ENCODE data around the gene SIRT3.
"Not testable (repeated sequence)": the region's sequence is repeated elsewhere in the genome, so short reads cannot be mapped to it uniquely, and the experiment has no call there.

SIRT3 gene

DNA sequence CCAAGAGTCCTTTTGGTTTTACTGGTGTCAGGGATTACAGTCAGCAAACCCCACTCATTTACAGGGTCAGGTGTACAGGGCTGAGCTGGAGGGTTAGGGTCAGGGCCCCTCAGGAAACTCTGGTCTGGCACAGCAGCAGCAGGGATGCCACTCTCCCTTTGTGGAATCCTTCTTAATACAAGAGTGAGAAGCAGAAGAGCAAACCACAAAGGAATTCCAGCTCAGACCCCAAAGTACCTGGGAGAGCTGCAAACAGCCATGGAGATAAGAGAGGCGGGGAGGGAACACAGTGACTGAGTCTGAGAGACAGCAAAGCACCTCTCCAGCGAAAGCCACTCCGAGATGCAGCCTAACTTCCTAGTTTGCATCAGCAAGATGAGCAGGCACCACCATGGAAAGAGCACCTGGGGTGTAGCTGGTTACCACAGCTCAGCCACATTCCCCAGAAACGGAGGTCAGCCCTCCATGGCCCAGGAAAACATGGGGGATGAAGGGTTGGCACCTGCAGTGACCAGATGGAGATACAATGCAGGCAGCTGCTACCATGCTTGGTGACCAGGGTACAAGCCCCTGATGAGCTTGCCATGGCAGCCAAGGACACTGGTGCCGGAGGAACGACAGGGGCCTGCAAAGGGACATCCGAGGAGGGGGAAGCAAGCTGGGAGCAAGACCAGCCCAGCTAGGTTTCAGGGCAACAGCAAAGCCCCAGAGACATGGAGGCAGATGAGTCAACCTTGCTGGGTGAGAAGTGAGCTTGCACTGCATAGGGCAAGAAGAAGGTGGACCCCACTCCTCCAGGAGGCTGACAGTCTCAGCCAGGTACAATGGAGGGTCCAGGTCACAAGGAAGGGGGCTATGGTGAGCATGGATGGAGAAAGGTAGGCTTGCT lies 32.8 kb downstream of the SIRT3 start:
- H3K4me1 ChIP-seq (ENCODE audit: insufficient read depth, low read length) = no peaks in the 10 kb centered on the region
- no peaks in the 10 kb centered on the region; the same call in 1 of the 2 replicates for H3K36me3 ChIP-seq (ENCODE audit: insufficient read depth, low read length)

DNA sequence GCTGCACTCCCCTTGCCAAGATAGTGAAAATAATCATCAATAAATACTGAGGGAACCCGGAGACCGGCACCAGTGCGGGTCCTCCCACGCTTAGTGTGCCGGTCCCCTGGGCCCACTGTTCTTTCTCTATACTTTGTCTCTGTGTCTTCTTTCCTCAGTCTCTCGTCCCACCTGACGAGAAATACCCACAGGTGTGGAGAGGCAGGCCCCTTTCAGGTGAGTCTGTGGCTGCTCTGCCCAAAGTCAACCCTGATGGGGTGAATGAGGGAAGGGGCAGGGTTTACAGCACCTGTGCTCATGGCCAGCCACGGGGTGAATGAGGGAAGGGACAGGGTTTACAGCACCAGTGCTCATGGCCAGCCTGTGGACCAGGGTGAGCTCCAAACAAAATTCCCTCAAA lies 33.7 kb downstream of the SIRT3 start:
- Histone ChIP-seq H3K9me3 (ENCODE audit: control insufficient read depth, insufficient read depth, low read length) (no peaks in the 10 kb centered on the region), H3K9ac (ENCODE audit: low read depth, low read length) (no peak overlapping the region), H3K36me3 (ENCODE audit: insufficient read depth, low read length) (no peaks in the 10 kb centered on the region; the same call in 1 of the 2 replicates), H3K4me1 (ENCODE audit: insufficient read depth, low read length) (no peaks in the 10 kb centered on the region)

More for the DNA sequence above, 32.8 kb downstream of the SIRT3 start:
- Histone ChIP-seq H3K9me3 (ENCODE audit: control insufficient read depth, insufficient read depth, low read length) (no peaks in the 10 kb centered on the region), H3K9ac (ENCODE audit: low read depth, low read length) (no peak overlapping the region)

DNA sequence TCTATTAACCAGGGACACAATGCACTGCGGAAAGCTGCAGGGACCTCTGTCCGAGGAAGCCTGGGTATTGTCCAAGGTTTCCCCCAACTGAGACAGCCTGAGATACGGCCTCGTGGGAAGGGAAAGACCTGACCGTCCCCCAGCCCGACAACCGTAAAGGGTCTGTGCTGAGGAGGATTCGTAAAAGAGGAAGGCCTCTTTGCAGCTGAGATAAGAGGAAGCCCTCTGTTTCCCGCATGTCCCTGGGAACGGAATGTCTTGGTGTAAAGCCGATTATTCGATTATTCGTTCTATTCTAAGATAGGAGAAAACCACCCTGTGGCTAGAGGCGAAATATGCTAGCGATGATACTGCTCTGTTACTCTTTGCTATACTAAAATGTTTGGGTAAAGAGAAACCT lies 34.2 kb downstream of the SIRT3 start:
- H3K9ac ChIP-seq (ENCODE audit: low read depth, low read length) = no peak overlapping the region
- no peaks in the 10 kb centered on the region for H3K9me3 ChIP-seq (ENCODE audit: control insufficient read depth, insufficient read depth, low read length)
- no peaks in the 10 kb centered on the region; the same call in 1 of the 2 replicates for H3K36me3 ChIP-seq (ENCODE audit: insufficient read depth, low read length)
- H3K4me1 ChIP-seq (ENCODE audit: insufficient read depth, low read length) = no peaks in the 10 kb centered on the region

DNA sequence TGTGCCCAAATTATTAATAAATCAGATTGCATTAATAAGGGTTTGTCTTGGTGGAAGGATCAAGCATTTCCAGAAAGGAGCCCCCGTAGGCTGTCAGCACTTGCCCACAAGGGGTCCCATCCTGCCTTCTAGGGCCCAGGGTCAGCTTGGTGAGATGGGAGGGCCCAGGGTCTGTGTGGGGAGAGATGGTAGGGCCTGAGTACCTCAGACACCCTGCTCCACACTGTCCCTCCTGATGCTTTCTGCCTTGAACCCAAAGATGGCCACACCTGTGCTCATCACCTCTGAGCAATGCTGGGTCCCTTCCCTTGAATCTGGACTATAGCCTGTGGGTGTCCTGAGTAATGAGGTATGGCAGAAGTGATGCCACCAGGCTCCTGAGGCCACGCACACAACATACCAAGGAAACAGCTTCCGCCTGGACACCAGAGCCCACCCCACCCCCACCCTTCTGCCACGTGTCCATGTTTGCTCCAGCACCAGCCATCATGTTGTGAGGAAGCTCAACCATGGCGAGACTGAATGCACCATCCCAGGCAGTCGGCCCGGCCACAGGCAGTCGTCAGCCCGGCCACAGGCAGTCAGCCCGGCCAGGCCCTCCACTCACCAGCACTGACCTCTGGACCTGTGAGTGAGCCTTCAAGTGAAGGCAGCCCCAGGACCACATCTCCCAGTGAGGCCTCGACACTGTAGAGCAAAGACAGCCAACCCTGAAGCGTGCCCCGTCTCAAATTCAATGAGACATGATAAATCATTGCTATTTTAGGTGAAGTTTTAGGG lies 35.7 kb downstream of the SIRT3 start:
- Histone ChIP-seq H3K9me3 (ENCODE audit: control insufficient read depth, insufficient read depth, low read length) (no peaks in the 10 kb centered on the region), H3K36me3 (ENCODE audit: insufficient read depth, low read length) (no peaks in the 10 kb centered on the region; the same call in 1 of the 2 replicates), H3K4me1 (ENCODE audit: insufficient read depth, low read length) (no peaks in the 10 kb centered on the region), H3K9ac (ENCODE audit: low read depth, low read length) (no peak overlapping the region)

DNA sequence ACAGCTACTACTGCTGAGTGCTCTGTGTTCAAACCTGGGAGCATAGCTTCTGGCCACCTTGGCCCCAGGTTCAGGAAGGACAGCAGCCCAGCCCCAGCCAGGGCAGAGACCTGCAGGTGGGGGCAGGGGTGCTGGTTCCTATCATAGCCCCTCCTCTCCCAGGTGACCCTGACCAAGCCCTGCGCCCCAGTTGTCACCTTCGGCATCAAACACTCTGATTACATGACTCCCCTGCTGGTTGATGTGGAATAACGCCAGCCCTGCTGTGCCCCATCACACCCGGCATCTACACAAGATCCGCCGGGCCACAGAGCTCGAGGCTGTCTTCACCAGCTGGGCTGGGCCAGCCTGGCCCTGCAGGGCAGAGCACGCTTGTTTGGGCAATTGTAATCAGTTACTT lies 36.4 kb downstream of the SIRT3 start:
- Histone ChIP-seq H3K9me3 (ENCODE audit: control insufficient read depth, insufficient read depth, low read length) (no peaks in the 10 kb centered on the region), H3K36me3 (ENCODE audit: insufficient read depth, low read length) (no peaks in the 10 kb centered on the region; the same call in 1 of the 2 replicates), H3K4me1 (ENCODE audit: insufficient read depth, low read length) (no peaks in the 10 kb centered on the region), H3K9ac (ENCODE audit: low read depth, low read length) (no peak overlapping the region)

DNA sequence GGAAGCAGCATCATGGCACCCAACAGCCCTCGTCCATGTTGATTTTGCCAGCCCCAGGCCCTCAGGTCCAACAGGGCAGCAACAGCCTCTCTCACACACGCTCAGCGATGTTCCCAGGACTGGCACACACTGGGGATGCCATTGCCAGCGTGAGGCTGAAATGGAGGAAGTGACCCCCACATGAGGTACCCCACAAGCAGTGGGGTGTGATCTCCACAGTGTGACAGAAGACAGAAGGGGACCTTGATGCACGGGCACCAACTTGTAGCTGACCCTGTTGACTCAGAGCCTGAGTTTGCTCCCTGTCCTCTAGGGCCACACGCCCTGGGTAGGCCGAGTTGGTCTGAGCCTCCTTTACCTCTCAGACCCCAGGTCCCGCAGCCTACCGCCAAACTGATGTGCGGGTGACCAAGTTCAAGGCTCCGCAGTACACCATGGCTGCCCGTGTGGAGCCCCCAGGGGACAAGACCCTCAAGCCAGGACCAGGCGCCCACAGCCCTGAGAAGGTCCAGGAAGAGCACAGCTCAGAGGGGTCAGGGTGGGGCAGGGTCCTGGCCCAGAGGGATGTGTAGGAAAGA lies 37.0 kb downstream of the SIRT3 start:
- Histone ChIP-seq H3K36me3 (ENCODE audit: insufficient read depth, low read length) (no peaks in the 10 kb centered on the region; the same call in 1 of the 2 replicates), H3K9ac (ENCODE audit: low read depth, low read length) (no peak overlapping the region), H3K4me1 (ENCODE audit: insufficient read depth, low read length) (no peaks in the 10 kb centered on the region), H3K9me3 (ENCODE audit: control insufficient read depth, insufficient read depth, low read length) (no peaks in the 10 kb centered on the region)

DNA sequence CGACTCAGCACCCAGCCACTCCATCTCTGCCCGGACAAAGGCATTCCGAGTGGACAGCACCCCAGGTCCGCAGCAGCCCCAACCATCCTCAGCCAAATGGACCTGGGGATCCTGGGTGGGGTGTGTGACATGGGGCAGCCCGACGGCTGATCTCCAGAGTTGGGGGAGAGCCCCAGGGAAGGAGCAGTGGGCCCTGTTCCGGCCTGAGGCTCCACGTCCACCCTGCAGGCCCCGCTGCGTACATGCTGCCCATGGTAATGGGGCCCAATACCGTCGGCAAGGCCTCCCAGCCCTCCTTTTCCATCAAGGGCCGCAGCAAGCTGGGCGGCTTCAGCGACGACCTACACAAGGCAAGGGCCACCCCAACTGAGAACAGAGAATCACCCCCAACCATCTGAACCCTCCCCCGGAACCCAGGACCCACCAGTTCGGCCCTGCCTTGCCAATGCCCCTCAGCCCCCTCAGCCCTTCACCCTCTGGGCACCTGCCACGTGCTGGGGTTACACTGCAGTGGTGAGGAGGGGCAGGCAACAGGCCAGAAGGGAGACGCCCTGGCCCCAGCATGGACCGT lies 37.8 kb downstream of the SIRT3 start:
- Histone ChIP-seq H3K9ac (ENCODE audit: low read depth, low read length) (no peak overlapping the region), H3K9me3 (ENCODE audit: control insufficient read depth, insufficient read depth, low read length) (no peaks in the 10 kb centered on the region), H3K4me1 (ENCODE audit: insufficient read depth, low read length) (no peaks in the 10 kb centered on the region), H3K36me3 (ENCODE audit: insufficient read depth, low read length) (no peaks in the 10 kb centered on the region; the same call in 1 of the 2 replicates)

DNA sequence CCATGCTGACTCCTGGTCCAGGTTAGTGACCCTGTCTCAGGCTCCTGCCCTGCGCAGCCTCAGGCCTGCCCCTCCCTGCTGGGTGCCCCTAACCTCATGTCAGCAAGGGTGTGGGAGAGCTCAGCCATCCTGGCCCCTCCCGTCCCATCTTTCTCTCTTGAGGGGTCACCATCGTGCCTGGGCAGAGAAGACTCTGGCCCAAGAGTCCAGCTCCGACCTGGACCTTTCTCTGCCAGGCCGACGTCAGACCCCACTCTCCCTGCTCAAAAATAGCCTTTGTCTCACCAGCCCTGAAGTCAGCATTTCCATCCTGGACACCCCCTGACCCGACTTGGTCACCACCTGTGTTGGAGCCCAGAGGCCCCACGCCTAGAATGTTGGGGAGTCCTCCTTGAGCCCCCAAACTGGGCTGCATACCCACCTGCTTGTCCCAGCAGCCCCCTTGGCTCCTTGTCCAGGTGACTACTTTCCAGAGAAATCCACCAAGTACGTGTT lies 38.4 kb downstream of the SIRT3 start:
- Histone ChIP-seq H3K36me3 (ENCODE audit: insufficient read depth, low read length) (no peaks in the 10 kb centered on the region; the same call in 1 of the 2 replicates), H3K4me1 (ENCODE audit: insufficient read depth, low read length) (no peaks in the 10 kb centered on the region), H3K9ac (ENCODE audit: low read depth, low read length) (no peak overlapping the region), H3K9me3 (ENCODE audit: control insufficient read depth, insufficient read depth, low read length) (no peaks in the 10 kb centered on the region)

DNA sequence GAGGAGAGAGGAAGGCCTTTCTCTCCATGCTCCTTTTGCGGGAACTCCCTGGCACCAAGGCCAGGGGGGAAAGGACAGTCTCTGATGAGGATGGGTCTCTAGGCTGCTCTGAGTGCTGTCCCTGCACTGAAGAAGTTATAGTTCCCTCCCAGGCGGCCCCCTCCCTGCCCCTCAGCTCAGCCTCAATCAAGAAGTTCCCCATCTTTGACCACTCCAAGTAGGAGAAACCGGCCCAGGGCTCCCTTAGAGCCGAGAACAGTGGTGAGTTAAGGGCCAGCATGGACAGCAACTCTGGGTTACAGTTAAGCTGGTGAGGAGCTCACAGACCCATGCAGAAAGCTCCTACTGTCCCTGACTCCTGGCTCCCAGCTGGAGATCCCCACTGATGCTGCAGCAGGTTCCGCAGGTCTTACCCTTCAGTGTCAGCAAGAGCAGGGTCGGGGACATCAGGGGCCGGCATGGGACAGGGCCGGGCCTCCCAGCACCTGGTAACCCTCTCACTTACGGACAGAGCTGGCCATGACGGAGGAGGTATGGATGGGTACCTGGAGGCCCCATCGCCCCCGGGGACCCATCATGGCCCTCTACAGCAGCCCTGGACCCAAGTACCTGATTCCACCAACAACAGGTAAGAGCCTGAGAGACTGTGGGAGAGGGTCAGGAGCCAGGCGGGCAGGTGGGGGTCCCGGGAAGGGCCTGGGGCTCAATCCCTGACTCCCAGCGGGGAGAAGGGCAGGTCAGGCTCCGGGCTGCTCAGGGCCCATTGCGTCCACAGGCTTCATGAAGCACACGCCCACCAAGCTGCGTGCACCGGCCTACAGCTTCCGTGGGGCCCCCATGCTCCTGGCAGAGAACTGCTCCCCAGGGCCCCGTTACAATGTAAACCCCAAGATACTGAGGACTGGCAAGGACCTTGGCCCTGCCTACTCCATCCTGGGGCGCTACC lies 39.1 kb downstream of the SIRT3 start:
- H3K36me3 ChIP-seq (ENCODE audit: insufficient read depth, low read length) = no peaks in the 10 kb centered on the region; the same call in 1 of the 2 replicates
- H3K9ac ChIP-seq (ENCODE audit: low read depth, low read length) = no peak overlapping the region
- no peaks in the 10 kb centered on the region for H3K9me3 ChIP-seq (ENCODE audit: control insufficient read depth, insufficient read depth, low read length)
- no peaks in the 10 kb centered on the region for H3K4me1 ChIP-seq (ENCODE audit: insufficient read depth, low read length)

DNA sequence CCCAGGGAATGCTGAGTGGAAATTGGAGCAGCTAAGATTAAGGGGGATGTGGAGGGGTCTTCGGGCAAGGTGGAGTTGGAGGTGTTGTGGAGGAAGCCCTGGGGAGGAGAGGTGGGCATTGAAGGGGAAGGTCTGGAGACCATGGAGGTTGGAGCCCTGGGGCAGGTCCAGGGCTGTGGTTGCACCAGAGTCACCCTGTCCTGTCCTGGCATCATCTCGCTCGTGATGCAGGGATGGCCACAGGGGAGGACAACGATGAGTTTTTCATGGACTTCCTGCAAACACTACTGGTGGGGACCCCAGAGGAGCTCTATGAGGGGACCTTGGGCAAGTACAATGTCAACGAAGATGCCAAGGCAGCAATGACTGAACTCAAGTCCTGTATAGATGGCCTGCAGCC lies 42.7 kb downstream of the SIRT3 start:
- H3K4me1 ChIP-seq (ENCODE audit: insufficient read depth, low read length); H3K9ac ChIP-seq (ENCODE audit: low read depth, low read length); H3K9me3 ChIP-seq (ENCODE audit: control insufficient read depth, insufficient read depth, low read length); H3K36me3 ChIP-seq (ENCODE audit: insufficient read depth, low read length): not testable (repeated sequence)

DNA sequence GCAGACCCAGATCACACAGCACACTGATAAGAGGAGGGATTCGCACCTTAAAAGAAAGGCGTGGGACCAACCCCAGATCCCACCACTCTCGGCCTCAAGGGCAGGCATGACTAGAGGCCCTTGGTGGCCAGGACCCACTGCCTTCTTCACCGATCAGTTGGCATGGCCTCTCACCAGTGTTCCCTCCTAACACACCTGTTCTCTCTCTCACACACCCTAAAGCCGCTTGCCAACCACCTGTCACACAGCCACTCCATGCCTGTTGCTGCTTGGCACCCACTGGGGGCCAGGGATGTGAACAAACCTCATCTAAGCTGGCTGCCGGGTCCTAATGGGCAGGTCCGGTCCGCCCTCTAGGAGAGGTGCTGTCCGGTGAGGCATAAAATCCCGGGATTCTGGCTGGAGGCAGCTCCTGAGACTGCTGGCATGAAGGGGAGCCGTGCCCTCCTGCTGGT lies 43.4 kb downstream of the SIRT3 start, which contains the start of gene SCGB1C1:
Gene SCGB1C1 (plus strand): TSS at position 405 of the 455 bp plus-strand sequence. CDS start 22 bp downstream, at position 427.
- not testable (repeated sequence) for H3K4me1 ChIP-seq (ENCODE audit: insufficient read depth, low read length)

DNA sequence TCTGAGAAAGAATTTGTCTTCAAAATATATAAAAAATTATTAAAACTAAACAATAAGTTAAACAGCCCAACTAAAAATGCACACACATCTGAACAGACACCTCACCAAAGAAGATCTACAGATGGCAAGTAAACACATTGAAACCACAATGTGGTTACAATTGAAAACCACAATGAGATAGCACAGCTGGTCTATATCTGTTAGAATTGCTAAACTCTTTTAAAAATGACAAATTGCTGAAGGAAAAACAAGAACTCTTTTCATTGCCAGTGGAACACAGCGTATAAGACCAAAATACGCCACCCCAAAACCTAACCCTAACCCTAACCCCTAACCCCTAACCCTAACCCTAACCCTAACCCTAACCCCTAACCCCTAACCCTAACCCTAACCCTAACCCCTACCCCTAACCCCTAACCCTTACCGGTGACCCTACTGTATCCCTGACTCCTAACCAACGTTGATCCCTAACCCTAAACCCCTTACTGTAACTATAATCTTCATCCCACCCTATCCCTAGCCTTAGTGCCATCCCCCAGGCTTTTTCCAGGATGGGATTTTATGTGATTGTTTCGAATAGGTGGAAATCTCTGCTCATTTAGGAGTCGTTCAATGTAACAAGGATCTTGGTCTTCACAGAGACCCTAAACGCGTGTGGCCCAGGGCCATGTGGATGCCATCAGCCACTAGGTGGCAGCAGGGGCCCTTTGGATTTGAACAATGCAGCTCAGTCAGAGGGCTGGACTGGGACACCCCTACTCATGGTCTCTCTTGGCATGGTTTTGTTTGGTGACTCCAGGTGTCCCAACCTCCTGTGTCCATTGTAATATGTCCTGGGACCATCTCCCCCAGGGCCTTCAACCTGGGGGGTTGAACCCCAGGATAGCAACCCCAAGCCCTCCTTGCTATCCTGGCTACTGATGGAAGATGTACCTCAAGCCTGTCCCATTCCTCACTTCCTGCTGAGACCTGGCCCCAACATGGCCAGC lies 44.4 kb downstream of the SIRT3 start:
- not testable (repeated sequence) for H3K9me3 ChIP-seq (ENCODE audit: control insufficient read depth, insufficient read depth, low read length); H3K9ac ChIP-seq (ENCODE audit: low read depth, low read length); H3K4me1 ChIP-seq (ENCODE audit: insufficient read depth, low read length); H3K36me3 ChIP-seq (ENCODE audit: insufficient read depth, low read length)

More for the DNA sequence above, 43.4 kb downstream of the SIRT3 start, which contains the start of gene SCGB1C1:
- not testable (repeated sequence) for H3K9ac ChIP-seq (ENCODE audit: low read depth, low read length); H3K9me3 ChIP-seq (ENCODE audit: control insufficient read depth, insufficient read depth, low read length); H3K36me3 ChIP-seq (ENCODE audit: insufficient read depth, low read length)

Measured in ES-I3 (cell line).